Neural crest cell (in vitro differentiated cells): Measurements from ENCODE around the gene PNPLA7. TPM values are rescaled to one million over a fixed set of nuclear protein-coding genes. Genes with fewer than 3 reads are reported as not detected.
"Not testable (repeated sequence)": the region's sequence is repeated elsewhere in the genome, so short reads cannot be mapped to it uniquely, and the experiment has no call there.

Experiments
- DNase-seq: peaks from one replicate; pipeline ENCODE4 v3.0.0; 2021; ENCODE audit warnings: low read depth, mixed read lengths, low spot score
- H3K27ac Mint-ChIP-seq: one replicate; pipeline ENCODE4 v1.8.0; 2021; ENCODE audit warnings: mild to moderate bottlenecking, mixed read lengths; ENCODE audit not compliant: unreplicated experiment
- H3K27me3 Mint-ChIP-seq: 2 replicates; pipeline ENCODE4 v1.8.0; 2021; ENCODE audit warnings: low read depth, mild to moderate bottlenecking, mixed read lengths
- H3K36me3 Mint-ChIP-seq: 2 replicates; pipeline ENCODE4 v1.8.0; 2021; ENCODE audit warnings: low read depth, mild to moderate bottlenecking, mixed read lengths
- H3K4me1 Mint-ChIP-seq: 2 replicates; pipeline ENCODE4 v1.8.0; 2021; ENCODE audit warnings: mixed read lengths
- H3K4me3 Mint-ChIP-seq: one replicate; pipeline ENCODE4 v1.8.0; 2021; ENCODE audit warnings: mild to moderate bottlenecking, mixed read lengths
- H3K9me3 Mint-ChIP-seq: 2 replicates; pipeline ENCODE4 v1.8.0; 2021; ENCODE audit warnings: mixed read lengths
- total RNA-seq: library from RNA; stranded (reverse); gene quantifications from 2 replicates; pipeline ENCODE4 v1.2.1, GENCODE V29; 2021
- TF ChIP-seq, protein P1 (sequence below): fragments of 200-600 bp; sonication (generic); conservative IDR thresholded peaks from 2 replicates; pipeline ENCODE4 v1.5.0; 2021; ENCODE audit warnings: antibody characterized with exemption, mild to moderate bottlenecking

The PNPLA7 gene
- total RNA-seq, 1 donor from 2014 or later = 2.2 TPM

- no peaks in the 10 kb centered on the region for H3K9me3 Mint-ChIP-seq
- H3K27me3 Mint-ChIP-seq = no peaks in the 10 kb centered on the region
- H3K27ac Mint-ChIP-seq = peak overlapping the region; percentile 57
- no peak overlapping the region for H3K4me3 Mint-ChIP-seq
- TF ChIP-seq, protein P1, sequence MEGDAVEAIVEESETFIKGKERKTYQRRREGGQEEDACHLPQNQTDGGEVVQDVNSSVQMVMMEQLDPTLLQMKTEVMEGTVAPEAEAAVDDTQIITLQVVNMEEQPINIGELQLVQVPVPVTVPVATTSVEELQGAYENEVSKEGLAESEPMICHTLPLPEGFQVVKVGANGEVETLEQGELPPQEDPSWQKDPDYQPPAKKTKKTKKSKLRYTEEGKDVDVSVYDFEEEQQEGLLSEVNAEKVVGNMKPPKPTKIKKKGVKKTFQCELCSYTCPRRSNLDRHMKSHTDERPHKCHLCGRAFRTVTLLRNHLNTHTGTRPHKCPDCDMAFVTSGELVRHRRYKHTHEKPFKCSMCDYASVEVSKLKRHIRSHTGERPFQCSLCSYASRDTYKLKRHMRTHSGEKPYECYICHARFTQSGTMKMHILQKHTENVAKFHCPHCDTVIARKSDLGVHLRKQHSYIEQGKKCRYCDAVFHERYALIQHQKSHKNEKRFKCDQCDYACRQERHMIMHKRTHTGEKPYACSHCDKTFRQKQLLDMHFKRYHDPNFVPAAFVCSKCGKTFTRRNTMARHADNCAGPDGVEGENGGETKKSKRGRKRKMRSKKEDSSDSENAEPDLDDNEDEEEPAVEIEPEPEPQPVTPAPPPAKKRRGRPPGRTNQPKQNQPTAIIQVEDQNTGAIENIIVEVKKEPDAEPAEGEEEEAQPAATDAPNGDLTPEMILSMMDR = no peak
- no peak for DNase-seq
- H3K4me1 Mint-ChIP-seq = peaks cover 10% of the 10 kb centered on the region
- peaks cover 7% of the 10 kb centered on the region for H3K36me3 Mint-ChIP-seq
Measured at GRCh38 chr9:137543237-137543963, 6.8 kb downstream of the PNPLA7 start.

- TF ChIP-seq, protein P1 = no peak
- Mint-ChIP-seq H3K4me1 (peaks cover 10% of the 10 kb centered on the region), H3K27ac (no peak overlapping the region), H3K36me3 (peaks cover 7% of the 10 kb centered on the region), H3K4me3 (no peak overlapping the region), H3K27me3 (no peaks in the 10 kb centered on the region), H3K9me3 (no peaks in the 10 kb centered on the region)
- no peak for DNase-seq
Measured at GRCh38 chr9:137542486-137542885, 7.7 kb downstream of the PNPLA7 start.

DNA sequence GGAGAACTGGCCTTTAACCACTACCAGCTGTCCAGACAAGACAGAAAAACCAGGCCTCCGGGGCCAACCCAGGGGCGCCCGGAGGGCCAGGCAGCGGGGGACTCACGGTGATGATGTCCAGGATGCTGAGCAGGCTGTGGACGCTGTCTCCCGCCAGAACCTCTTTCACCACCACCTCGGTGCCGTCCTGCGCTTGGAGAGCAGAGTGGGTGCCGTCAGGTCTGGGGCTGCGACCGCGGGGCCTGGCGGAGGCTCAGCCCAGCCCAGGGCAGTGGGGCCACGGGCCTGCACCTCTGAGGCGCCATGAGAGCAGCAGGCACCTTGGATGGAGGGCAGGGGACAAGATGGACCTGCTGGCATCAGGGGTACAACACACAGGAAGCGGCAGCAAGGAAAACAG, 9.7 kb downstream of the PNPLA7 start:
- Mint-ChIP-seq H3K27ac (no peak overlapping the region), H3K27me3 (no peaks in the 10 kb centered on the region), H3K4me3 (no peak overlapping the region), H3K36me3 (no peaks in the 10 kb centered on the region), H3K9me3 (no peaks in the 10 kb centered on the region), H3K4me1 (peaks cover 10% of the 10 kb centered on the region)
- DNase-seq = no peak
- TF ChIP-seq, protein P1 = no peak

DNA sequence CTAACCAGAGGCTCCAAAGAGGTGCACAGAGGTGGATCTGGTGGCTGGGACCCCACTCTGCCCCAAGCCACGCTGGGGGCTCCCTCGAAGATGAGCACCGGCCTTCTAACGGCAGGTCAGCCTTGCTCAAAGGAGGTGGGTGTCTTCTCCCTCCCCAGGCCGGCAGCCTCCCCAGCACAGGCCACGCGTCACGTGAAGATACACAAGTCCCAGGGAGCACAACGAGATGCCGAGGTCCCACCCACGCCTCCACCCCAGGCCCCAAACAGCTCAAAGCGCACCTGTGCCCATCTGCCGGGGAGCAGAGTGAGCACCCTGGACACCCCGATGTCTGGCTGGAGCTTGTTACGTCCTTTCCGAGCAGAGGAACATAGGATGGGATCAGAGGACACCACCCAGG, 12.1 kb downstream of the PNPLA7 start:
- Mint-ChIP-seq H3K27ac (no peak overlapping the region), H3K36me3 (no peaks in the 10 kb centered on the region), H3K9me3 (peaks cover 2% of the 10 kb centered on the region), H3K27me3 (no peaks in the 10 kb centered on the region), H3K4me1 (peaks cover 17% of the 10 kb centered on the region), H3K4me3 (no peak overlapping the region)
- TF ChIP-seq, protein P1 = no peak
- no peak for DNase-seq

DNA sequence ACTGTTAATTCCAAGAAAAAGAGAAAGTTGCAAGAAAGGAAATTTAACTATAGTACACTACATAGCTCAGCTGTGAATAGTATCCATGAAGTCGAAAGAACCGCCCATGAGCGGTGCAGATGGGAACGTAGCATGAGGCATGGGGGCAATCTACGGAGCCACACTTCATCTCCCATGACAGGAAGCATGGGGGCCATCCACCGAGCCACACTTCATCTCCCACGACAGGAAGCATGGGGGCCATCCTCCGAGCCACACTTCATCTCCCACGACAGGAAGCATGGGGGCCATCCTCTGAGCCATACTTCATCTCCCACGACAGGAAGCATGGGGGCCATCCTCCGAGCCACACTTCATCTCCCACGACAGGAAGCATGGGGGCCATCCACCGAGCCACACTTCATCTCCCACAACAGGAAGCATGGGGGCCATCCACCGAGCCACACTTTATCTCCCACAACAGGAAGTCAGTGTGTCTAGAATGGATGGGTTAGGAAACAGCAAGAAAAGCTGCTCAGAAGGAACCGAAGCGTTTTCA, 13.5 kb downstream of the PNPLA7 start:
- peaks cover 13% of the 10 kb centered on the region for H3K4me1 Mint-ChIP-seq
- H3K9me3 Mint-ChIP-seq, DNase-seq, H3K4me3 Mint-ChIP-seq, H3K27me3 Mint-ChIP-seq, H3K36me3 Mint-ChIP-seq, H3K27ac Mint-ChIP-seq: not testable (repeated sequence)

DNA sequence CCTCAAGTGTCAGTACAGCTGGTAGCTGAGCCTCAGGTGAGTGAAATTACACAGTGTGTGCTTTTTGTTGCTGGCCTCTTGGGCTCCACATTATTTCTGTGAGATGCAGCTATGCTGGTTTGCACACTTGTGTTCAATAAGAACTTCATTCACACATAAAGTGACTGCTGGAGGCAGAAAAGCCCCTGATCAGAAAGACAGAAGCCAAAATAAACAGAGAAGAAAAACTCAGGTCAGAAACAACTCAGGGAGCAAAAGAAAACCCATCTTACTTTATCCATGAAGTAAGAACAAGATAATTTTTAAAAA, 15.1 kb downstream of the PNPLA7 start:
- no peak for DNase-seq
- Mint-ChIP-seq H3K9me3 (peaks cover 2% of the 10 kb centered on the region), H3K4me3 (no peak overlapping the region), H3K27ac (no peak overlapping the region), H3K27me3 (no peaks in the 10 kb centered on the region), H3K4me1 (peaks cover 7% of the 10 kb centered on the region), H3K36me3 (no peaks in the 10 kb centered on the region)
- TF ChIP-seq, protein P1 = peak; percentile 4
